Measurements from ENCODE around the gene HOXB3. TPM values are rescaled to one million over a fixed set of nuclear protein-coding genes. Genes with fewer than 3 reads are reported as not detected.

The HOXB3 gene
- total RNA-seq, 1 donor from 2014 or later: not detected

- H3K27ac ChIP-seq: no peak overlapping the region
- H3K4me3 Mint-ChIP-seq: peak overlapping the region; percentile 68
- peak overlapping the region; percentile 53 for H2AFZ ChIP-seq (replicated peaks)
- no peak overlapping the region for H3K9ac ChIP-seq
- H3K9me3 Mint-ChIP-seq: peaks cover 7% of the 10 kb centered on the region
- no peaks in the 10 kb centered on the region for H3K4me1 ChIP-seq
- no peaks in the 10 kb centered on the region for H3K79me2 ChIP-seq (ENCODE audit: low read depth)
- H3K4me2 ChIP-seq: peak overlapping the region; percentile 70
- no peak for DNase-seq (ENCODE audit: low spot score)
- peaks cover 100% of the 10 kb centered on the region for H3K27me3 ChIP-seq
- peaks cover 11% of the 10 kb centered on the region for H3K4me1 Mint-ChIP-seq
- peaks cover 8% of the 10 kb centered on the region for H3F3A ChIP-seq (ENCODE audit: low read depth)
- no peak overlapping the region for H3K4me3 ChIP-seq
- peaks cover 73% of the 10 kb centered on the region for H4K20me1 ChIP-seq (ENCODE audit: low read depth)
- H3K27me3 Mint-ChIP-seq (ENCODE audit: insufficient read depth, low read depth): peaks cover 82% of the 10 kb centered on the region
- peak; percentile 98 for TF ChIP-seq EZH2 (IDR thresholded peaks at IDR 0.05)
- TF ChIP-seq EZH2phosphoT487 (IDR thresholded peaks at IDR 0.05): no peak
- TF ChIP-seq CTCF (IDR thresholded peaks at IDR 0.05): no peak
- no peak overlapping the region for H3K27ac Mint-ChIP-seq
- no peaks in the 10 kb centered on the region for H3K36me3 ChIP-seq
- no peaks in the 10 kb centered on the region for H3K36me3 Mint-ChIP-seq
- no peaks in the 10 kb centered on the region for H3K9me3 ChIP-seq (ENCODE audit: low read depth)
These were observed 47.3 kb downstream of the HOXB3 start for GRCh38 chr17:48542698-48543106.

GRCh38 chr17:48542114-48542656 is 47.9 kb downstream of the HOXB3 start:
- peak overlapping the region; percentile 62 for H3K4me2 ChIP-seq
- H3K9ac ChIP-seq: no peak overlapping the region
- peaks cover 5% of the 10 kb centered on the region for H3F3A ChIP-seq (ENCODE audit: low read depth)
- H3K27me3 Mint-ChIP-seq (ENCODE audit: insufficient read depth, low read depth): peaks cover 82% of the 10 kb centered on the region
- peaks cover 7% of the 10 kb centered on the region for H3K9me3 Mint-ChIP-seq
- no peaks in the 10 kb centered on the region for H3K36me3 ChIP-seq
- peak; percentile 39 for DNase-seq (ENCODE audit: low spot score)
- H4K20me1 ChIP-seq (ENCODE audit: low read depth): peaks cover 68% of the 10 kb centered on the region
- H3K4me3 ChIP-seq: peak overlapping the region; percentile 32
- peaks cover 100% of the 10 kb centered on the region for H3K27me3 ChIP-seq
- peaks cover 11% of the 10 kb centered on the region for H3K4me1 Mint-ChIP-seq
- H2AFZ ChIP-seq (replicated peaks): peak overlapping the region; percentile 54
- H3K36me3 Mint-ChIP-seq: no peaks in the 10 kb centered on the region
- no peaks in the 10 kb centered on the region for H3K4me1 ChIP-seq
- TF ChIP-seq CTCF (IDR thresholded peaks at IDR 0.05) (no peak), EZH2phosphoT487 (IDR thresholded peaks at IDR 0.05) (peak; percentile 94), EZH2 (IDR thresholded peaks at IDR 0.05) (peak; percentile 97)
- peak overlapping the region; percentile 71 for H3K4me3 Mint-ChIP-seq
- no peaks in the 10 kb centered on the region for H3K9me3 ChIP-seq (ENCODE audit: low read depth)
- no peaks in the 10 kb centered on the region for H3K79me2 ChIP-seq (ENCODE audit: low read depth)
- no peak overlapping the region for H3K27ac ChIP-seq
- no peak overlapping the region for H3K27ac Mint-ChIP-seq

- no peak overlapping the region for H3K9ac ChIP-seq
- H3K79me2 ChIP-seq (ENCODE audit: low read depth): no peaks in the 10 kb centered on the region
- H3K9me3 ChIP-seq (ENCODE audit: low read depth): no peaks in the 10 kb centered on the region
- Mint-ChIP-seq H3K27me3 (ENCODE audit: insufficient read depth, low read depth) (peaks cover 81% of the 10 kb centered on the region), H3K36me3 (no peaks in the 10 kb centered on the region), H3K4me1 (peaks cover 11% of the 10 kb centered on the region), H3K9me3 (peaks cover 7% of the 10 kb centered on the region), H3K27ac (no peak overlapping the region), H3K4me3 (peak overlapping the region; percentile 71)
- DNase-seq (ENCODE audit: low spot score): peak; percentile 53
- H3K36me3 ChIP-seq: no peaks in the 10 kb centered on the region
- peak overlapping the region; percentile 62 for H3K4me2 ChIP-seq
- H3K27ac ChIP-seq: no peak overlapping the region
- H3K4me3 ChIP-seq: peak overlapping the region; percentile 32
- no peaks in the 10 kb centered on the region for H3K4me1 ChIP-seq
- H2AFZ ChIP-seq (replicated peaks): peak overlapping the region; percentile 54
- TF ChIP-seq CTCF (IDR thresholded peaks at IDR 0.05) (no peak), EZH2 (IDR thresholded peaks at IDR 0.05) (peak; percentile 79), EZH2phosphoT487 (IDR thresholded peaks at IDR 0.05) (peak; percentile 57)
- peaks cover 63% of the 10 kb centered on the region for H4K20me1 ChIP-seq (ENCODE audit: low read depth)
- H3K27me3 ChIP-seq: peaks cover 100% of the 10 kb centered on the region
- peaks cover 4% of the 10 kb centered on the region for H3F3A ChIP-seq (ENCODE audit: low read depth)
These were observed 48.4 kb downstream of the HOXB3 start for GRCh38 chr17:48541577-48542113.

Measured in neural progenitor cell (in vitro differentiated cells).